GM19035 (cell line): Measurements from ENCODE around the gene PCDHB1.
"Not testable (repeated sequence)": the region's sequence is repeated elsewhere in the genome, so short reads cannot be mapped to it uniquely, and the experiment has no call there.

Experiments used
- ATAC-seq: cut with Tn5 transposase; IDR thresholded peaks from one replicate; pipeline ENCODE4 v1.9.1; 2021; ENCODE audit not compliant: unreplicated experiment

The PCDHB1 gene

DNA sequence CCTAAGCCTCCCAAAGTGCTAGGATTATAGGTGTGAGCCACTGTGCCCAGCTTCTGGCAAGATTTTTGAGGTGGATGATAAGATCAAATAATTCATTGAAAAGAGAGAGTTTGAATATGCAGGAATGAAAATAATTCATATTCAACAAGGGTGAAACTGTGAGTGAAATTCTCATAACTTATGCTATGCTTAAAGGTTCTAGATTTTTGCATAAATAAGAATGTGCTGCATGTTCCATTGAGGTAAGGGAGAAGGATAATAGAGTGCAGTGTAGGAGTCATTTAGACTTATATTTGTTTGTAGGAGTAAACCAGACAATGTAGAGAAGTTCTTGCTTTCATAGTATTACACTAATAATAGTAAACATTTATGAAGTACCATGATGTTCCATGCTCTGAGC lies 31.1 kb downstream of the PCDHB1 start:
- ATAC-seq = no peak

DNA sequence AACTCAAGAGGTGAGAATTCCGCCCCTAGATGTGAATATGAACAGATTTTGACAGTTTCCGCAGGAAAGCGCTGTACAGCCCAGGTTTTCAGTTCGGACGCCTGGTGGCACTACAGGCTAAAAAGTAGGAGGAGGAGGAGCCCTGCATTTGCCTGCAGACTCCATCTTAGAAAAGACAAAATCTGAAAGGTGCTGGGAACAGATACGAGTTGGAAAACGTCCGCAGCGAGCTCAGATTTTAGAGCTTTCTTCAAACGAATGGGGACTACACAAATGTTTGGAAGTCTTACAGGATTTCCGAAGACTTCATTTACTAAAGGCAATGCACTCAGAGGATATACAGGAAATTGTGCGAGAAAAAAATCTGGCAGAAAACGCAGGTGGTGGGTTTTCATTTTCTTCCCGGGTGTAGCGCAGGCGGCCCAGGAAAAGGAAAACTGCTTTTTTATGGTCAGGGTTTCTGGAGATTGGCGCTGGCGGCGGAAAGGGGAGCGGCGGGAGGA lies 33.4 kb downstream of the PCDHB1 start:
- no peak for ATAC-seq

DNA sequence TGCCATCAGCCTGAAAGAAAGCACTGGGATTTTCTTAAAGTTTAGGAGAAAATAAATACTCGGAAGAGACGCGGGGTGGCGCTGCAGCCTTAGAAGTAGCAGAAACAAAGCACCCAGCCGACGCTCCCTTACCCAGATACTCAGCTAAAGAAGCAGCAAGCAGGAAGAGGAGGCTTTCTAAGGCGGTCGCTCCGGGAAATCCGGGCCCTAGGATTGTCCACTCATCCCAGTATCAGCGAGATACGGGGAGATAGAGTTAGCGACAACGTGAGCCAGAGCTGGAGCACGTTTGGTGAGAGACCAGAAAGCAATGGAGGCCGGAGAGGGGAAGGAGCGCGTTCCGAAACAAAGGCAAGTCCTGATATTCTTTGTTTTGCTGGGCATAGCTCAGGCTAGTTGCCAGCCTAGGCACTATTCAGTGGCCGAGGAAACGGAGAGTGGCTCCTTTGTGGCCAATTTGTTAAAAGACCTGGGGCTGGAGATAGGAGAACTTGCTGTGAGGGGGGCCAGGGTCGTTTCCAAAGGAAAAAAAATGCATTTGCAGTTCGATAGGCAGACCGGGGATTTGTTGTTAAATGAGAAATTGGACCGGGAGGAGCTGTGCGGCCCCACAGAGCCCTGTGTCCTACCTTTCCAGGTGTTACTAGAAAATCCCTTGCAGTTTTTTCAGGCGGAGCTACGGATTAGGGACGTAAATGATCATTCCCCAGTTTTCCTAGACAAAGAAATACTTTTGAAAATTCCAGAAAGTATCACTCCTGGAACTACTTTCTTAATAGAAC lies 43.5 kb downstream of the PCDHB1 start, which contains the start of gene PCDHB2:
PCDHB2 (plus strand) TSS at position 135 of the 782 bp plus-strand sequence; CDS start at position 311, 176 bp downstream.
- no peak for ATAC-seq

DNA sequence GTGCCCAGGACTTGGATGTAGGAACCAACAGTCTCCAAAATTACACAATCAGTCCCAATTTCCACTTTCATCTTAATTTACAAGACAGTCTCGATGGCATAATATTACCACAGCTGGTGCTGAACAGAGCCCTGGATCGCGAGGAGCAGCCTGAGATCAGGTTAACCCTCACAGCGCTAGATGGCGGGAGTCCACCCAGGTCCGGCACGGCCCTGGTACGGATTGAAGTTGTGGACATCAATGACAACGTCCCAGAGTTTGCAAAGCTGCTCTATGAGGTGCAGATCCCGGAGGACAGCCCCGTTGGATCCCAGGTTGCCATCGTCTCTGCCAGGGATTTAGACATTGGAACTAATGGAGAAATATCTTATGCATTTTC lies 44.1 kb downstream of the PCDHB1 start:
- no peak for ATAC-seq

DNA sequence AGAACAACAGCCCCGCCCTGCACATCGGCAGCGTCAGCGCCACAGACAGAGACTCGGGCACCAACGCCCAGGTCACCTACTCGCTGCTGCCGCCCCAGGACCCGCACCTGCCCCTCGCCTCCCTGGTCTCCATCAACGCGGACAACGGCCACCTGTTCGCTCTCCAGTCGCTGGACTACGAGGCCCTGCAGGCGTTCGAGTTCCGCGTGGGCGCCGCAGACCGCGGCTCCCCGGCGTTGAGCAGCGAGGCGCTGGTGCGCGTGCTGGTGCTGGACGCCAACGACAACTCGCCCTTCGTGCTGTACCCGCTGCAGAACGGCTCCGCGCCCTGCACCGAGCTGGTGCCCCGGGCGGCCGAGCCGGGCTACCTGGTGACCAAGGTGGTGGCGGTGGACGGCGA lies 45.0 kb downstream of the PCDHB1 start:
- not testable (repeated sequence) for ATAC-seq

DNA sequence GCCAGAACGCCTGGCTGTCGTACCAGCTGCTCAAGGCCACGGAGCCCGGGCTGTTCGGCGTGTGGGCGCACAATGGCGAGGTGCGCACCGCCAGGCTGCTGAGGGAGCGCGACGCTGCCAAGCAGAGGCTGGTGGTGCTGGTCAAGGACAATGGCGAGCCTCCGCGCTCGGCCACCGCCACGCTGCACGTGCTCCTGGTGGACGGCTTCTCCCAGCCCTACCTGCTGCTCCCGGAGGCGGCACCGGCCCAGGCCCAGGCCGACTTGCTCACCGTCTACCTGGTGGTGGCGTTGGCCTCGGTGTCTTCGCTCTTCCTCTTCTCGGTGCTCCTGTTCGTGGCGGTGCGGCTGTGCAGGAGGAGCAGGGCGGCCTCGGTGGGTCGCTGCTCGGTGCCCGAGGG lies 45.4 kb downstream of the PCDHB1 start:
- not testable (repeated sequence) for ATAC-seq

DNA sequence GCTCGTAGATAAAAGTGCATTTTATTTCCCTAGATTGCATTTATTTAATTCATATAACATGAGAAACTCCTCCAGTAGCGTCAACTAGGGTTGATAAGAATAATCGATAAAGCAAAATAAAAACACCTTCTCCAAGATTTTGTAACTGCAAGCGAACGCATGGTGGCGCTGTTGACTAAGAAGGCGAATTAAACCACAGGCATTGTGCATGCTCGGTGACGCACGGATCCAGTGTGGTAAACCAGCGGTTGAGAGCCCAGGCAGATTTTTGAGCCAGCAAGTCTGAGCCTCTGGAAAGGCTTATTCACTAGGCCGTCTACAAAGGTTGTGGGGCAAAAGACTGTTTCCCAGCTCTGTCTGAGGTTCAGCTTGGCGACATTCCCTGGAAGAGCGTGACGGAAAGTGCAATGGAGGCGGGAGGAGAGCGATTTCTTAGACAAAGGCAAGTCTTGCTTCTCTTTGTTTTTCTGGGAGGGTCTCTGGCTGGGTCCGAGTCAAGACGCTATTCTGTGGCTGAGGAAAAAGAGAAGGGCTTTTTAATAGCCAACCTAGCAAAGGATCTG lies 49.1 kb downstream of the PCDHB1 start, which contains the start of gene PCDHB3:
PCDHB3 (plus strand) TSS at position 231 of the 563 bp plus-strand sequence; CDS start at position 408, 177 bp downstream.
- ATAC-seq = no peak

DNA sequence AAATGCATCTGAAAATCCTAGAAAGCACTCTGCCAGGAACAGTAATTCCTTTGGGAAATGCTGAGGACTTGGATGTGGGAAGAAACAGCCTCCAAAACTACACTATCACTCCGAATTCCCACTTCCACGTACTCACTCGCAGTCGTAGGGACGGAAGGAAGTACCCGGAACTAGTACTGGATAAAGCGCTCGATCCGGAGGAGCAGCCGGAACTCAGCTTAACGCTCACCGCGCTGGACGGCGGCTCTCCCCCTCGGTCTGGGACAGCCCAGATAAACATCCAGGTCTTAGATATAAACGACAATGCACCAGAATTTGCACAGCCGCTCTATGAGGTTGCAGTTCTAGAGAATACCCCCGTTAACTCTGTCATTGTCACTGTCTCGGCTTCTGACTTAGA lies 49.9 kb downstream of the PCDHB1 start:
- ATAC-seq = no peak

DNA sequence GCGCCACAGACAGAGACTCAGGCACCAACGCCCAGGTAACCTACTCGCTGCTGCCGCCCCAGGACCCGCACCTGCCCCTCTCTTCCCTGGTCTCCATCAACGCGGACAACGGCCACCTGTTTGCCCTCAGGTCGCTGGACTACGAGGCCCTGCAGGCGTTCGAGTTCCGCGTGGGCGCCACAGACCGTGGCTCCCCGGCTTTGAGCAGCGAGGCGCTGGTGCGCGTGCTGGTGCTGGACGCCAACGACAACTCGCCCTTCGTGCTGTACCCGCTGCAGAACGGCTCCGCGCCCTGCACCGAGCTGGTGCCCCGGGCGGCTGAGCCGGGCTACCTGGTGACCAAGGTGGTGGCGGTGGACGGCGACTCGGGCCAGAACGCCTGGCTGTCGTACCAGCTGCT lies 50.9 kb downstream of the PCDHB1 start:
- not testable (repeated sequence) for ATAC-seq

DNA sequence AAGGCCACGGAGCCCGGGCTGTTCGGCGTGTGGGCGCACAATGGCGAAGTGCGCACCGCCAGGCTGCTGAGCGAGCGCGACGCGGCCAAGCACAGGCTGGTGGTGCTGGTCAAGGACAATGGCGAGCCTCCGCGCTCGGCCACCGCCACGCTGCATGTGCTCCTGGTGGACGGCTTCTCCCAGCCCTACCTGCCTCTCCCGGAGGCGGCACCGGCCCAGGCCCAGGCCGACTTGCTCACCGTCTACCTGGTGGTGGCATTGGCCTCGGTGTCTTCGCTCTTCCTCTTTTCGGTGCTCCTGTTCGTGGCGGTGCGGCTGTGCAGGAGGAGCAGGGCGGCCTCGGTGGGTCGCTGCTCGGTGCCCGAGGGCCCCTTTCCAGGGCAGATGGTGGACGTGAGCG lies 51.3 kb downstream of the PCDHB1 start:
- ATAC-seq = not testable (repeated sequence)

DNA sequence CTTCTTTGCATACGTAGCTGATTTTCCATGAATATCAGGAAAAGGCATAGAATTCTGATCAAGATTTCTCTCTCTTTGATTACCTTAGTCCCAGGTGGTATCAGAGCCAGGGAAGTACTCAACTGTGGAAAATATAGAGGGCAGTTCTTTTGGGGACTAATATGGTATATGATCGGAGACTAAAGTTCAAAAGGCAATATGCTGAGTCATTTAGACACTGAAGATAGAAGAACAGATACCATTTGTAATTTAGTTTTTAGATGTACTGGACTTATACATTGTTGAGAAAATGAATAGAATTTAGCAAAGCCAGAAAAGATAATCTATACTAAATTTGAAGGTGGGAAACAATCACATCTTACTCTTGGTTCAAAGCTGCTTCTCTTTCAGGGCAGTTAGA lies 54.2 kb downstream of the PCDHB1 start:
- ATAC-seq = no peak
